CD14-positive monocyte (primary cell): ENCODE results near the gene TINCR. TPM values are rescaled to one million over a fixed set of nuclear protein-coding genes. Genes with fewer than 3 reads are reported as not detected.

Source experiments
- DNase-seq, 3 donors: peaks; one replicate each; pipeline ENCODE4 v3.0.0-alpha.2; 2011 to 2022
- H2AFZ ChIP-seq: 2 replicates; pipeline ENCODE4 v1.6.0; 2012; ENCODE audit warnings: mild to moderate bottlenecking, low read depth, low read length, inconsistent platforms; ENCODE audit not compliant: insufficient read depth, poor library complexity, severe bottlenecking
- H3K27ac ChIP-seq, 2 donors: 1 replicate in 1 of 2; 2 replicates in 1 of 2; pipeline ENCODE4 v1.5.1; 2012 to 2013; ENCODE audit warnings: low read length in 2 of 2, control low read depth in 1 of 2, inconsistent platforms in 1 of 2, low read depth in 1 of 2, mild to moderate bottlenecking in 1 of 2
- H3K27me3 ChIP-seq, 2 donors: one replicate each; pipeline versions ENCODE4 v1.6.0 to v1.6.1; 2011 to 2013; ENCODE audit warnings: low read length in 2 of 2; ENCODE audit not compliant: control insufficient read depth in 2 of 2, insufficient read depth in 2 of 2
- H3K36me3 ChIP-seq, 2 donors: replicated peaks in 1 of 2; 1 replicate in 1 of 2; 2 replicates in 1 of 2; pipeline versions ENCODE4 v1.5.1 to v1.6.1; 2012 to 2013; ENCODE audit warnings: low read length in 2 of 2, control low read depth in 1 of 2, inconsistent platforms in 1 of 2, mild to moderate bottlenecking in 1 of 2; ENCODE audit not compliant: insufficient read depth in 2 of 2, control insufficient read depth in 1 of 2
- H3K4me1 ChIP-seq, 2 donors: 1 replicate in 1 of 2; 2 replicates in 1 of 2; pipeline versions ENCODE4 v1.5.1 to v1.6.1; 2012 to 2013; ENCODE audit warnings: low read length in 2 of 2, control low read depth in 1 of 2, inconsistent platforms in 1 of 2, mild to moderate bottlenecking in 1 of 2, moderate library complexity in 1 of 2; ENCODE audit not compliant: insufficient read depth in 2 of 2, control insufficient read depth in 1 of 2
- H3K4me2 ChIP-seq: replicated peaks from 2 replicates; pipeline ENCODE3; 2012; ENCODE audit warnings: low read length, moderate library complexity, mild to moderate bottlenecking; ENCODE audit not compliant: poor library complexity, severe bottlenecking; ENCODE audit errors: extremely low read depth
- H3K4me3 ChIP-seq, 3 experiments: fragments of 200-600 bp in 1 of 3; sonication (generic) in 1 of 3; replicated peaks in 1 of 3; 1 replicate in 2 of 3; 2 replicates in 1 of 3; pipeline ENCODE4 v1.5.1; 2011 to 2013; ENCODE audit warnings: low read length in 3 of 3, mild to moderate bottlenecking in 3 of 3, control low read depth in 2 of 3, low read depth in 2 of 3, inconsistent platforms in 1 of 3, moderate library complexity in 1 of 3
- H3K79me2 ChIP-seq: 2 replicates; pipeline ENCODE4 v1.6.0; 2012; ENCODE audit warnings: mild to moderate bottlenecking, control low read depth, inconsistent platforms, low read length, moderate library complexity; ENCODE audit not compliant: insufficient read depth
- H3K9ac ChIP-seq: 2 replicates; pipeline ENCODE4 v1.6.0; 2017; ENCODE audit warnings: low read length, mild to moderate bottlenecking; ENCODE audit not compliant: insufficient read depth, poor library complexity, severe bottlenecking
- H3K9me3 ChIP-seq, 2 donors: replicated peaks in 1 of 2; 1 replicate in 1 of 2; 2 replicates in 1 of 2; pipeline versions ENCODE4 v1.5.1 to v1.6.1; 2012 to 2013; ENCODE audit warnings: low read length in 2 of 2, control low read depth in 1 of 2; ENCODE audit not compliant: control insufficient read depth in 1 of 2, insufficient read depth in 1 of 2
- H4K20me1 ChIP-seq: 2 replicates; pipeline ENCODE4 v1.6.0; 2012; ENCODE audit warnings: mild to moderate bottlenecking, low read length, control low read depth, moderate library complexity; ENCODE audit not compliant: insufficient read depth
- H3K27ac Mint-ChIP-seq, 7 donors: one replicate each; pipeline ENCODE4 v1.8.0; 2020; ENCODE audit warnings: mild to moderate bottlenecking in 7 of 7, mixed read lengths in 7 of 7, moderate library complexity in 6 of 7, inconsistent platforms in 2 of 7
- H3K27me3 Mint-ChIP-seq, 3 donors: one replicate each; pipeline ENCODE4 v1.8.0; 2021 to 2022; ENCODE audit warnings: low read depth in 3 of 3, mild to moderate bottlenecking in 3 of 3, mixed read lengths in 3 of 3, moderate library complexity in 3 of 3, inconsistent platforms in 1 of 3
- H3K36me3 Mint-ChIP-seq, 2 donors: one replicate each; pipeline ENCODE4 v1.8.0; 2020; ENCODE audit warnings: mixed read lengths in 2 of 2, inconsistent platforms in 1 of 2, mild to moderate bottlenecking in 1 of 2
- H3K4me1 Mint-ChIP-seq: one replicate; pipeline ENCODE4 v1.8.0; 2020; ENCODE audit warnings: mild to moderate bottlenecking, mixed read lengths
- H3K4me3 Mint-ChIP-seq, 2 donors: one replicate each; pipeline ENCODE4 v1.8.0; 2020; ENCODE audit warnings: mild to moderate bottlenecking in 2 of 2, mixed read lengths in 2 of 2, moderate library complexity in 1 of 2
- H3K9me3 Mint-ChIP-seq, 7 donors: one replicate each; pipeline ENCODE4 v1.8.0; 2020 to 2022; ENCODE audit warnings: mixed read lengths in 7 of 7, mild to moderate bottlenecking in 6 of 7, moderate library complexity in 6 of 7, inconsistent platforms in 2 of 7
- WGBS: methylation state at CpG from one replicate; pipeline ENCODE4 v1.1.5; 2013; ENCODE audit warnings: missing lambda C conversion rate; ENCODE audit not compliant: insufficient coverage; 5-methylcytosine and 5-hydroxymethylcytosine counted together
- intact Hi-C, 2 donors: fragments of 100-400 bp; cut with micrococcal nuclease; formaldehyde crosslinking; loops; one replicate each; pipeline versions ENCODE4 v1.15.0 to v1.15.1; 2023
- polyA plus RNA-seq, 3 donors: library from polyadenylated mRNA; depleted of rRNA in 1 of 3; unstranded in 2 of 3; stranded (reverse) in 1 of 3; fragments of 300-500 nt in 2 of 3; fragments of >200 nt in 1 of 3; fragmentation: Illumina TruSeq in 2 of 3; gene quantifications; 1 replicate in 2 of 3; 2 replicates in 1 of 3; pipeline ENCODE4 v1.2.3, GENCODE V29; 2012 to 2021
- TF ChIP-seq, protein P1 (sequence below): fragments of 200-600 bp; IDR thresholded peaks from one replicate; pipeline ENCODE4 v1.8.0; 2022; ENCODE audit warnings: antibody characterized with exemption, mild to moderate bottlenecking

TINCR gene
- polyA plus RNA-seq, 3 donors, result 0.11 TPM; not detected in 2

- DNase-seq, result no peak
- intact Hi-C loops, result no loop called here
- no peaks in the 10 kb centered on the region for H3K9me3 Mint-ChIP-seq
- no peak overlapping the region for H3K4me3 Mint-ChIP-seq
- no peak overlapping the region for H2AFZ ChIP-seq
- no peak overlapping the region for H3K9ac ChIP-seq
- no peaks in the 10 kb centered on the region for H3K4me1 Mint-ChIP-seq
- no peak overlapping the region for H3K4me3 ChIP-seq
- H3K9me3 ChIP-seq, result no peaks in the 10 kb centered on the region
- 95% methylated on average over 62 of the region's 67 CpGs for WGBS
- peaks cover 97 to 100% of the 10 kb centered on the region in 2 donors for H3K36me3 ChIP-seq
- H3K36me3 Mint-ChIP-seq, result peaks cover 89 to 99% of the 10 kb centered on the region in 2 donors
- peaks cover 3% of the 10 kb centered on the region for H3K79me2 ChIP-seq
- H3K27ac ChIP-seq, result no peak overlapping the region
- no peak overlapping the region for H3K4me2 ChIP-seq
- TF ChIP-seq, protein P1, sequence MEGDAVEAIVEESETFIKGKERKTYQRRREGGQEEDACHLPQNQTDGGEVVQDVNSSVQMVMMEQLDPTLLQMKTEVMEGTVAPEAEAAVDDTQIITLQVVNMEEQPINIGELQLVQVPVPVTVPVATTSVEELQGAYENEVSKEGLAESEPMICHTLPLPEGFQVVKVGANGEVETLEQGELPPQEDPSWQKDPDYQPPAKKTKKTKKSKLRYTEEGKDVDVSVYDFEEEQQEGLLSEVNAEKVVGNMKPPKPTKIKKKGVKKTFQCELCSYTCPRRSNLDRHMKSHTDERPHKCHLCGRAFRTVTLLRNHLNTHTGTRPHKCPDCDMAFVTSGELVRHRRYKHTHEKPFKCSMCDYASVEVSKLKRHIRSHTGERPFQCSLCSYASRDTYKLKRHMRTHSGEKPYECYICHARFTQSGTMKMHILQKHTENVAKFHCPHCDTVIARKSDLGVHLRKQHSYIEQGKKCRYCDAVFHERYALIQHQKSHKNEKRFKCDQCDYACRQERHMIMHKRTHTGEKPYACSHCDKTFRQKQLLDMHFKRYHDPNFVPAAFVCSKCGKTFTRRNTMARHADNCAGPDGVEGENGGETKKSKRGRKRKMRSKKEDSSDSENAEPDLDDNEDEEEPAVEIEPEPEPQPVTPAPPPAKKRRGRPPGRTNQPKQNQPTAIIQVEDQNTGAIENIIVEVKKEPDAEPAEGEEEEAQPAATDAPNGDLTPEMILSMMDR, result no peak
- H3K27me3 Mint-ChIP-seq, result peaks cover 0 to 2% (median 1%) of the 10 kb centered on the region in 3 donors
- peaks cover 94% of the 10 kb centered on the region for H4K20me1 ChIP-seq
- H3K4me1 ChIP-seq, result no peaks in the 10 kb centered on the region
- H3K27ac Mint-ChIP-seq, result peak overlapping the region in 3 of 7 donors; percentile 12 to 38 (median 25)
- no peaks in the 10 kb centered on the region for H3K27me3 ChIP-seq
These were observed 25.8 kb upstream of the TINCR start for GRCh38 chr19:5593343-5594255.

- 98% methylated on average over 16 of the region's 24 CpGs for WGBS
- Histone ChIP-seq H3K9ac (no peak overlapping the region), H3K36me3 (peaks cover 97 to 100% of the 10 kb centered on the region in 2 donors), H4K20me1 (peaks cover 96% of the 10 kb centered on the region), H3K27ac (no peak overlapping the region), H2AFZ (no peak overlapping the region), H3K79me2 (peaks cover under 1% of the 10 kb centered on the region), H3K4me1 (no peaks in the 10 kb centered on the region), H3K4me2 (no peak overlapping the region), H3K4me3 (no peak overlapping the region), H3K9me3 (no peaks in the 10 kb centered on the region), H3K27me3 (no peaks in the 10 kb centered on the region)
- Mint-ChIP-seq H3K4me1 (no peaks in the 10 kb centered on the region), H3K36me3 (peaks cover 89 to 99% of the 10 kb centered on the region in 2 donors), H3K27ac (peak overlapping the region in 2 of 7 donors; percentile 12 to 38), H3K27me3 (peaks cover 0 to 2% (median 1%) of the 10 kb centered on the region in 3 donors), H3K4me3 (no peak overlapping the region), H3K9me3 (no peaks in the 10 kb centered on the region)
- no peak for DNase-seq
- TF ChIP-seq, protein P1, result no peak
- intact Hi-C loops, result no loop called here
These were observed 25.0 kb upstream of the TINCR start for GRCh38 chr19:5592531-5593342.
